Measurements from ENCODE around the gene FDPS.

FDPS gene

DNA sequence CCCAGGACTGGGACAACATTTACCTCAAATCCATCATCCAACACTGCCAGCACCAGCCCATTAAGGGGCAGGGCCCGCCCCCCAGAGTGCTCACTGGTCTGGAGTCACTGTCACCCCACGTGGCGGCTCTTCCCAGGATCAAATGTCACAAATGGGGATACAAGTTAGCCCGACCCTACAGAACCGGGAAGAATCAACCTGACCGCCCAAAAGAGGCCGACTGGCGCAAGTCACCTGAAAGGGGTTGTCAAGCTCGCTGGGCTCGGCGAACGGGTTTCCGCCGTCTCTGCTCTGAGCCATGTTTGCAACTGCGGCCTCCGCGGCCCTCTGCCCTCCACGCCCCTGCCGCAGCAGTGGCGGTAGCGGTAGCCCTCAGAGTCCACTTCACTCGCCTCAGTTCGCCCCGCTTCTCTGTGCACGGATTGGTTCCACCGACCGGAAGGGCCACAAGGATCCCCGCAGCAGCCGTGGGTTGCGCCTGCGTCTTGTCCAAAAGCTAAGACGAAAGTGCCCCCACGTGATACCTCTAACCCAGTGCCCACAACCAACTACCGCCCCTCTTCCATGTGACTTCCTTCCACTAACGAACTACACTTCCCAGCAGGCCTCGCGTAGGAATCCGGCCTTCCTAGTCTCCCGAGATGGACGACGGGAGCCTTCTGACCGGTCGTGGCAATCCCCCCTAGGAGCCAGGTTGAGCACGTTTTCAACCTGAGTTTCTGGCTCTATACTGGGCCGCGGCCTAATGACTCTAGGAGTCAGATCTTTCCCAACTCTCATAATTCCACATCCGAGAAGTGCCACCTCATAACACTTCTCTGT, 46.6 kb upstream of the FDPS start, which contains the start of gene SCAMP3 (continued):
- TF ChIP-seq ZNF645 (tag by site-specific recombination; IDR thresholded peaks at IDR 0.05) = no peak
- peak; percentile 70 for TF ChIP-seq ZNF629 (tag by site-specific recombination; IDR thresholded peaks at IDR 0.05)
- 0 out of 2 replicates have a peak, but pooled peaks have one; percentile 40 for TF ChIP-seq ZNF138 (tag by site-specific recombination; IDR thresholded peaks at IDR 0.05; ENCODE audit: borderline replicate concordance)
- TF ChIP-seq PATZ1 (tag by site-specific recombination; IDR thresholded peaks at IDR 0.05) = peak; percentile 69
- peak; percentile 54; the same call in 1 of the 2 replicates for TF ChIP-seq ZNF600 (tag by site-specific recombination; IDR thresholded peaks at IDR 0.05)
- TF ChIP-seq TRIM28 (IDR thresholded peaks at IDR 0.05; ENCODE audit: borderline replicate concordance, low read length) = peak; percentile 60; the same call in 1 of the 2 replicates
- TF ChIP-seq ZNF146 (tag by site-specific recombination; IDR thresholded peaks at IDR 0.05) = no peak
- peak; percentile 48; the same call in 1 of the 2 replicates for TF ChIP-seq KLF10 (tag by site-specific recombination; IDR thresholded peaks at IDR 0.05)
- TF ChIP-seq ZNF580 (tag by site-specific recombination; IDR thresholded peaks at IDR 0.05) = peak; percentile 99
- TF ChIP-seq ZNF501 (tag by site-specific recombination; IDR thresholded peaks at IDR 0.05) = peak; percentile 92
- no peak for TF ChIP-seq ZBTB48 (tag by site-specific recombination; IDR thresholded peaks at IDR 0.05)
- TF ChIP-seq CTCF (tag by site-specific recombination; IDR thresholded peaks at IDR 0.05) = no peak
- 0 out of 2 replicates have a peak, but pooled peaks have one; percentile 32 for TF ChIP-seq MZF1 (tag by site-specific recombination; IDR thresholded peaks at IDR 0.05; ENCODE audit: borderline replicate concordance)
- no peak for TF ChIP-seq ZNF114 (tag by site-specific recombination; IDR thresholded peaks at IDR 0.05)
- TF ChIP-seq ZNF488 (tag by site-specific recombination; IDR thresholded peaks at IDR 0.05) = no peak
- TF ChIP-seq ZNF449 (tag by site-specific recombination; IDR thresholded peaks at IDR 0.05) = 0 out of 2 replicates have a peak, but pooled peaks have one; percentile 45
- peak; percentile 50 for TF ChIP-seq KLF9 (tag by site-specific recombination; IDR thresholded peaks at IDR 0.05; ENCODE audit: low read depth)
- TF ChIP-seq SETDB1 (IDR thresholded peaks at IDR 0.05; ENCODE audit: insufficient read length, low read length) = no peak
- no peak for TF ChIP-seq ZNF785 (tag by site-specific recombination; IDR thresholded peaks at IDR 0.05)
- no peak for TF ChIP-seq ZNF48 (tag by site-specific recombination; IDR thresholded peaks at IDR 0.05)
- TF ChIP-seq, protein P1, sequence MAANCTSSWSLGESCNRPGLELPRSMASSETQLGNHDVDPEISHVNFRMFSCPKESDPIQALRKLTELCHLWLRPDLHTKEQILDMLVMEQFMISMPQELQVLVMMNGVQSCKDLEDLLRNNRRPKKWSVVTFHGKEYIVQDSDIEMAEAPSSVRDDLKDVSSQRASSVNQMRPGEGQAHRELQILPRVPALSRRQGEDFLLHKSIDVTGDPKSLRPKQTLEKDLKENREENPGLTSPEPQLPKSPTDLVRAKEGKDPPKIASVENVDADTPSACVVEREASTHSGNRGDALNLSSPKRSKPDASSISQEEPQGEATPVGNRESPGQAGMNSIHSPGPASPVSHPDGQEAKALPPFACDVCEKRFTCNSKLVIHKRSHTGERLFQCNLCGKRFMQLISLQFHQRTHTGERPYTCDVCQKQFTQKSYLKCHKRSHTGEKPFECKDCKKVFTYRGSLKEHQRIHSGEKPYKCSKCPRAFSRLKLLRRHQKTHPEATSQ (tag by site-specific recombination; IDR thresholded peaks at IDR 0.05) = peak; percentile 28; the same call in 1 of the 2 replicates
- peak; percentile 36; the same call in 1 of the 2 replicates for TF ChIP-seq KLF17 (tag by site-specific recombination; IDR thresholded peaks at IDR 0.05)
- no peak for TF ChIP-seq ZNF398 (tag by site-specific recombination; IDR thresholded peaks at IDR 0.05)

Measured in HEK293 (cell line).